H1 (cell line): Measurements from ENCODE around the gene ITGB4. TPM values are rescaled to one million over a fixed set of nuclear protein-coding genes. Genes with fewer than 3 reads are reported as not detected.

Experiments
- CTCF ChIA-PET: fragments of 300-600 bp; sonication (Branson Sonifier 250); formaldehyde crosslinking; loops from one replicate; lab custom pipeline; 2021; ENCODE audit not compliant: partially characterized antibody; lab: Charles Lee
- POLR2A ChIA-PET: fragments of 300-600 bp; sonication (Branson Sonifier 250); formaldehyde crosslinking; loops from one replicate; lab custom pipeline; 2021; ENCODE audit warnings: inconsistent platforms; ENCODE audit not compliant: partially characterized antibody; lab: Charles Lee
- DNase-seq, 2 experiments: peaks; one replicate each; pipeline versions ENCODE4 v3.0.0 to v3.0.0-alpha.2; 2010 to 2022; ENCODE audit warnings: low spot score in 2 of 2, low read depth in 1 of 2, mixed read lengths in 1 of 2
- FAIRE-seq: peaks from 2 replicates; lab custom pipeline; 2011; peaks lifted over from hg19 to GRCh38; lab: Jason Lieb, UNC
- H2AFZ ChIP-seq: 2 replicates; pipeline ENCODE4 v1.8.1; 2012; ENCODE audit warnings: low read length, inconsistent platforms
- H2AK5ac ChIP-seq: 2 replicates; pipeline ENCODE4 v1.6.1; 2013; ENCODE audit warnings: low read depth, low read length
- H2BK120ac ChIP-seq: replicated peaks from 2 replicates; pipeline ENCODE3; 2013; ENCODE audit warnings: low read depth, low read length, inconsistent platforms
- H2BK12ac ChIP-seq: 2 replicates; pipeline ENCODE4 v1.6.1; 2013; ENCODE audit warnings: low read depth, low read length
- H2BK15ac ChIP-seq: 2 replicates; pipeline ENCODE4 v1.6.1; 2013; ENCODE audit warnings: low read length
- H2BK20ac ChIP-seq: 2 replicates; pipeline ENCODE4 v1.6.1; 2013; ENCODE audit warnings: low read length
- H2BK5ac ChIP-seq: 2 replicates; pipeline ENCODE4 v1.6.1; 2013; ENCODE audit warnings: low read depth, low read length
- H3K14ac ChIP-seq: 2 replicates; pipeline ENCODE4 v1.6.1; 2013; ENCODE audit warnings: inconsistent platforms; ENCODE audit not compliant: insufficient read length
- H3K18ac ChIP-seq: 2 replicates; pipeline ENCODE4 v1.6.1; 2013; ENCODE audit warnings: low read length; ENCODE audit errors: extremely low read depth
- H3K23ac ChIP-seq: 2 replicates; pipeline ENCODE4 v1.6.1; 2013; ENCODE audit warnings: inconsistent platforms; ENCODE audit not compliant: insufficient read length
- H3K23me2 ChIP-seq: 2 replicates; pipeline ENCODE4 v1.6.1; 2013; ENCODE audit warnings: low read depth, low read length
- H3K27ac ChIP-seq: 2 replicates; pipeline ENCODE4 v1.6.1; 2011; ENCODE audit warnings: low read depth, low read length, inconsistent platforms
- H3K27me3 ChIP-seq, 4 experiments: replicated peaks in 1 of 4; 1 replicate in 1 of 4; 2 replicates in 3 of 4; pipeline versions ENCODE4 v1.6.1 to v1.8.1; 2011 to 2013; ENCODE audit warnings: low read length in 3 of 4, mild to moderate bottlenecking in 3 of 4, inconsistent platforms in 2 of 4, mixed read lengths in 2 of 4, moderate library complexity in 1 of 4; ENCODE audit not compliant: control insufficient read depth in 3 of 4, insufficient read depth in 3 of 4; ENCODE audit errors: extremely low read depth in 1 of 4
- H3K36me3 ChIP-seq, 4 experiments: 2 replicates each; pipeline versions ENCODE4 v1.6.1 to v1.8.1; 2011 to 2013; ENCODE audit warnings: mild to moderate bottlenecking in 4 of 4, low read length in 3 of 4, moderate library complexity in 2 of 4, control low read depth in 1 of 4, inconsistent platforms in 1 of 4; ENCODE audit not compliant: insufficient read depth in 4 of 4, control insufficient read depth in 2 of 4
- H3K4ac ChIP-seq: replicated peaks from 2 replicates; pipeline ENCODE3; 2013; ENCODE audit warnings: low read length, low read depth, mixed read lengths, inconsistent platforms; ENCODE audit not compliant: insufficient read length
- H3K4me1 ChIP-seq, 4 experiments: replicated peaks in 1 of 4; 1 replicate in 1 of 4; 2 replicates in 3 of 4; pipeline versions ENCODE4 v1.6.1 to v1.8.1; 2011 to 2013; ENCODE audit warnings: low read length in 3 of 4, inconsistent platforms in 2 of 4, mixed read lengths in 1 of 4; ENCODE audit not compliant: insufficient read depth in 4 of 4, control insufficient read depth in 3 of 4
- H3K4me2 ChIP-seq, 2 experiments: 2 replicates each; pipeline versions ENCODE4 v1.6.1 to v1.8.1; 2011 to 2013; ENCODE audit warnings: low read depth in 2 of 2, low read length in 2 of 2, control low read depth in 1 of 2, inconsistent platforms in 1 of 2, mild to moderate bottlenecking in 1 of 2; ENCODE audit not compliant: insufficient read depth in 1 of 2
- H3K4me3 ChIP-seq, 4 experiments: fragments of 200-600, 300-600 bp in 1 of 4; sonication (generic), shearing (Covaris generic), sonication (Bioruptor Twin) in 1 of 4; 2 replicates each; pipeline versions ENCODE4 v1.5.1 to v1.8.1; 2011 to 2016; ENCODE audit warnings: low read length in 4 of 4, low read depth in 3 of 4, control low read depth in 2 of 4, inconsistent platforms in 2 of 4, mild to moderate bottlenecking in 2 of 4, mixed read lengths in 1 of 4, moderate library complexity in 1 of 4; ENCODE audit not compliant: insufficient read depth in 2 of 4; ENCODE audit errors: extremely low read depth in 1 of 4
- H3K56ac ChIP-seq: replicated peaks from 2 replicates; pipeline ENCODE3; 2013; ENCODE audit warnings: low read depth, mild to moderate bottlenecking, mixed read lengths, low read length, inconsistent platforms; ENCODE audit not compliant: insufficient read length
- H3K79me1 ChIP-seq: 2 replicates; pipeline ENCODE4 v1.6.1; 2013; ENCODE audit warnings: low read depth, low read length, control low read depth
- H3K79me2 ChIP-seq, 2 experiments: 2 replicates each; pipeline versions ENCODE4 v1.6.1 to v1.8.1; 2012 to 2013; ENCODE audit warnings: low read length in 2 of 2, mild to moderate bottlenecking in 2 of 2, inconsistent platforms in 1 of 2; ENCODE audit not compliant: insufficient read depth in 2 of 2, control insufficient read depth in 1 of 2
- H3K9ac ChIP-seq, 4 experiments: replicated peaks in 1 of 4; 1 replicate in 1 of 4; 2 replicates in 3 of 4; pipeline versions ENCODE4 v1.6.1 to v1.8.1; 2011 to 2013; ENCODE audit warnings: low read depth in 3 of 4, low read length in 3 of 4, control low read depth in 2 of 4, mild to moderate bottlenecking in 2 of 4, moderate library complexity in 2 of 4, inconsistent platforms in 1 of 4; ENCODE audit errors: extremely low read depth in 1 of 4
- H3K9me3 ChIP-seq, 2 experiments: 2 replicates each; pipeline versions ENCODE4 v1.6.1 to v1.8.1; 2012 to 2013; ENCODE audit warnings: mild to moderate bottlenecking in 2 of 2, moderate library complexity in 2 of 2, control low read depth in 1 of 2, inconsistent platforms in 1 of 2, low read depth in 1 of 2, low read length in 1 of 2, mixed read lengths in 1 of 2; ENCODE audit not compliant: insufficient read depth in 2 of 2
- H4K20me1 ChIP-seq, 2 experiments: replicated peaks in 1 of 2; 2 replicates each; pipeline versions ENCODE3 to v1.8.1; 2011 to 2013; ENCODE audit warnings: inconsistent platforms in 2 of 2, low read length in 2 of 2, mild to moderate bottlenecking in 1 of 2; ENCODE audit not compliant: insufficient read depth in 2 of 2, control insufficient read depth in 1 of 2
- H4K5ac ChIP-seq: 2 replicates; pipeline ENCODE4 v1.6.1; 2013; ENCODE audit warnings: low read length, low read depth, mixed read lengths, inconsistent platforms; ENCODE audit not compliant: insufficient read length
- H4K8ac ChIP-seq: 2 replicates; pipeline ENCODE4 v1.8.0; 2013; ENCODE audit warnings: mild to moderate bottlenecking, moderate library complexity, low read length, inconsistent platforms; ENCODE audit not compliant: insufficient read depth; ENCODE audit errors: extremely low read depth
- H4K91ac ChIP-seq: replicated peaks from 2 replicates; pipeline ENCODE3; 2013; ENCODE audit warnings: low read length, mixed read lengths, inconsistent platforms; ENCODE audit not compliant: insufficient read length
- CBX5 ChIP-seq: fragments of 300-800, 300-1000 bp; sonication (generic); IDR thresholded peaks from 2 replicates; pipeline ENCODE4 v1.7.1; 2016; ENCODE audit warnings: antibody characterized with exemption, low read length, low read depth
- CBX8 ChIP-seq: fragments of 300-800, 300-1000 bp; sonication (generic); IDR thresholded peaks from 2 replicates; pipeline ENCODE4 v1.7.1; 2016; ENCODE audit warnings: low read depth, low read length, borderline replicate concordance
- CHD1 ChIP-seq: IDR thresholded peaks from 2 replicates; pipeline ENCODE4 v1.6.1; 2012; ENCODE audit warnings: low read depth, low read length, improper control_type of control experiment
- EZH2 ChIP-seq: fragments of 200-600 bp; sonication (generic); IDR thresholded peaks from 2 replicates; pipeline ENCODE4 v1.7.1; 2012; ENCODE audit warnings: low read depth, mild to moderate bottlenecking, moderate library complexity, low read length, inconsistent platforms; ENCODE audit not compliant: severe bottlenecking
- HDAC2 ChIP-seq, 2 experiments: fragments of 300-600 bp in 1 of 2; sonication (generic) in 1 of 2; IDR thresholded peaks; 2 replicates each; pipeline ENCODE4 v1.6.1; 2011 to 2012; ENCODE audit warnings: low read depth in 2 of 2, low read length in 2 of 2, mild to moderate bottlenecking in 2 of 2, moderate library complexity in 2 of 2, borderline replicate concordance in 1 of 2, inconsistent platforms in 1 of 2
- KDM1A ChIP-seq: fragments of 200-600, 300-600 bp; sonication (generic); IDR thresholded peaks from 2 replicates; pipeline ENCODE4 v1.7.1; 2016; ENCODE audit warnings: mild to moderate bottlenecking, low read length, borderline replicate concordance
- MAFK ChIP-seq: IDR thresholded peaks from 2 replicates; pipeline ENCODE4 v1.6.1; 2012; ENCODE audit warnings: low read depth, mild to moderate bottlenecking, improper control_type of control experiment, low read length
- RAD21 ChIP-seq, 2 experiments: IDR thresholded peaks in 1 of 2; conservative IDR thresholded peaks in 1 of 2; 2 replicates each; pipeline ENCODE4 v1.6.1; 2011; ENCODE audit warnings: low read depth in 2 of 2, low read length in 2 of 2, improper control_type of control experiment in 1 of 2, inconsistent platforms in 1 of 2, mild to moderate bottlenecking in 1 of 2, moderate library complexity in 1 of 2
- TAF7 ChIP-seq: optimal IDR thresholded peaks from 2 replicates; pipeline ENCODE3; 2011; ENCODE audit warnings: low read depth, mild to moderate bottlenecking, inconsistent platforms, low read length, moderate library complexity, borderline replicate concordance
- TEAD4 ChIP-seq: IDR thresholded peaks from 2 replicates; pipeline ENCODE4 v1.6.1; 2012; ENCODE audit warnings: low read depth, low read length, inconsistent platforms, mixed read lengths
- WGBS, 2 experiments: shearing (Covaris generic) in 1 of 2; methylation state at CpG; one replicate each; pipeline versions ENCODE4 v1.1.6 to v1.1.7; 2013 to 2015; ENCODE audit warnings: low lambda C conversion rate in 2 of 2, mixed read lengths in 2 of 2, inconsistent platforms in 1 of 2, low coverage in 1 of 2, missing lambda C conversion rate in 1 of 2; ENCODE audit not compliant: insufficient replicate concordance in 2 of 2, insufficient coverage in 1 of 2, insufficient read length in 1 of 2; ENCODE audit errors: extremely low coverage in 1 of 2, missing lambda C conversion rate in 1 of 2; 5-methylcytosine and 5-hydroxymethylcytosine counted together
- polyA plus RNA-seq, 7 experiments: library from polyadenylated mRNA; depleted of rRNA in 3 of 7; stranded (reverse) in 5 of 7; unstranded in 2 of 7; fragments of >200 nt in 5 of 7; fragments of 200-250 nt in 2 of 7; gene quantifications; 1 replicate in 5 of 7; 2 replicates in 1 of 7; 4 replicates in 1 of 7; pipeline versions ENCODE4 v1.2.1 to v1.2.3, GENCODE V29; 2011 to 2013; ENCODE audit warnings: missing spikeins in 2 of 7, mixed read lengths in 2 of 7
- total RNA-seq: library from RNA; stranded (reverse); fragmentation: NEBNext Ultra II Directional; extraction: Animal tissue kit (Norgen Biotek cat#: 25700); gene quantifications from 2 replicates; pipeline ENCODE4 v1.2.1, GENCODE V29; 2021

Gene ITGB4
- total and polyA plus RNA-seq, 2 of the 8 experiments (the other 6 are each of a cell fraction or from before 2014, with no cell fraction given): 5.2 to 5.6 TPM

DNA sequence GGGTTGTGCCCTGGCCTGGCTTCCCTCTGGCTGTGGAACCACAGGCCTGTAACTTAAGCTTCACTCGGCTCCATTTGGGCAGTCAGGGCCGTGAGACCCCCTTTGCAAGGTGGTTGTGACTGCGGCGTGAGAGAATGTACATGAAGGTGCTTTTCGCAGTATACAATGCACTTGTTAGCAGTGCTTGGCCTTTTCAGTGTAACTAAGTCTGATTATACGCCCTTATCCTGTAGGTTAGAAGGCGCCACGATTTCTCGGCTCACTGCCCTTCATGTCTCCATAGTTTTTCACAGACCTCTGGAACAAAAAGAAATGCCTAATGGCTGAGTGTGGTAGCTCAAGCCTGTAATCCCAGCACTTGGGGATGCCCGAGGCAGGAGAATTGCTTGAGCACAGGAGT is 40.8 kb upstream of the ITGB4 start:
- H3K27ac ChIP-seq: no peak overlapping the region

More for the DNA sequence above, 40.8 kb upstream of the ITGB4 start:
- Histone ChIP-seq H2BK5ac (no peak overlapping the region; the same call in 1 of the 2 replicates), H2BK15ac (no peak overlapping the region), H3K27me3 (no peaks in the 10 kb centered on the region), H4K5ac (no peak overlapping the region), H3K18ac (no peak overlapping the region), H2AFZ (no peak overlapping the region), H3K4me3 (no peak overlapping the region), H3K56ac (no peak overlapping the region), H3K4me2 (no peak overlapping the region), H4K91ac (no peak overlapping the region), H3K23ac (no peak overlapping the region), H3K79me2 (peaks cover 2 to 61% of the 10 kb centered on the region in 2 experiments; a peak in 2 of 4 replicates), H3K9me3 (no peaks in the 10 kb centered on the region), H3K4me1 (no peaks in the 10 kb centered on the region), H2AK5ac (no peak overlapping the region), H3K14ac (no peak overlapping the region), H3K4ac (no peak overlapping the region), H3K36me3 (peaks cover 2 to 12% (median 5%) of the 10 kb centered on the region in 4 experiments; a peak in 4 of 8 replicates), H2BK12ac (no peak overlapping the region), H2BK120ac (no peak overlapping the region), H3K23me2 (no peaks in the 10 kb centered on the region), H2BK20ac (no peak overlapping the region), H3K79me1 (peaks cover 16% of the 10 kb centered on the region), H4K8ac (no peak overlapping the region), H3K9ac (no peak overlapping the region), H4K20me1 (peaks cover 7 to 10% of the 10 kb centered on the region in 2 experiments)
- no peak for TF ChIP-seq MAFK
- no peak for TF ChIP-seq KDM1A
- TF ChIP-seq CHD1: no peak
- TF ChIP-seq CBX5: no peak
- TF ChIP-seq RAD21 (IDR thresholded peaks at IDR 0.05 in 1 of 2, conservative IDR thresholded peaks at IDR 0.05 in 1 of 2; ENCODE audit: low read depth in 2 of 2, low read length in 2 of 2): no peak
- TF ChIP-seq HDAC2 (IDR thresholded peaks at IDR 0.05; ENCODE audit: borderline replicate concordance in 1 of 2, low read depth in 2 of 2, low read length in 2 of 2): no peak
- no peak for TF ChIP-seq EZH2
- no peak for TF ChIP-seq TEAD4
- no peak for TF ChIP-seq CBX8
- TF ChIP-seq TAF7: no peak
- 94% methylated on average over 10 of the region's 10 CpGs; no CpG with 5 or more reads in 1 of the 2 experiments for WGBS, 2 experiments
- CTCF ChIA-PET: interaction anchor here (1.2 to 3.7 kb wide), 6 partner anchors 14 to 83 kb away, joined by 3 to 40 read pairs (median 7); partner anchors contain the start of gene SMIM5
- POLR2A ChIA-PET: interaction anchor here (0.6 to 5.0 kb wide), 7 partner anchors 9 to 100 kb away, joined by 3 to 26 read pairs (median 4); partner anchors contain the start of genes RECQL5 and SAP30BP
- DNase-seq: no peak
- FAIRE-seq: no peak
